ENCODE data around the gene OR10G7. TPM values are rescaled to one million over a fixed set of nuclear protein-coding genes. Genes with fewer than 3 reads are reported as not detected.

The OR10G7 gene
- total RNA-seq, 2 donors from 2014 or later, result not detected

Other genes with a start within 250 kb of the OR10G7 start
- gene OR6M1, start 235.0 kb downstream of the OR10G7 start, total RNA-seq, result not detected
- not detected for gene TMEM225, start 155.7 kb downstream of the OR10G7 start, total RNA-seq
- gene OR8D4, start 139.2 kb downstream of the OR10G7 start, total RNA-seq, result not detected
- not detected for gene OR4D5, start 101.7 kb downstream of the OR10G7 start, total RNA-seq
- not detected for gene OR6T1, start 97.5 kb downstream of the OR10G7 start, total RNA-seq
- gene OR10S1, start 63.5 kb downstream of the OR10G7 start, total RNA-seq, result not detected
- not detected for gene OR10G6, start 46.2 kb downstream of the OR10G7 start, total RNA-seq
- gene OR10G4, start 28.3 kb downstream of the OR10G7 start, total RNA-seq, result not detected
- gene OR10G9, start 18.3 kb downstream of the OR10G7 start, total RNA-seq, result not detected
- not detected for gene OR10G8, start 14.5 kb downstream of the OR10G7 start, total RNA-seq
- 10 to 100 TPM in 1 of 2 donors, 1 to 10 TPM in 1; 4.4 to 12.5 TPM for gene VWA5A, start 74.1 kb upstream of the OR10G7 start, total RNA-seq
- not detected for gene OR10D3, start 142.0 kb upstream of the OR10G7 start, total RNA-seq
- gene OR8G1, start 199.8 kb upstream of the OR10G7 start, total RNA-seq, result not detected
- not detected for gene OR8G5, start 215.1 kb upstream of the OR10G7 start, total RNA-seq

Data from natural killer cell treated with Interleukin-12 subunit alpha and Interleukin-12 subunit beta and Interleukin-15 and Interleukin-18, amount 100 ng/mL, for 72 hours (primary cell).